ENCODE results near the gene EML1. TPM values are rescaled to one million over a fixed set of nuclear protein-coding genes. Genes with fewer than 3 reads are reported as not detected.

The EML1 gene
- total RNA-seq, 2 experiments from 2014 or later = not detected

GRCh38 chr14:99744873-99745224, 48.4 kb upstream of the EML1 start:
- no peak overlapping the region for H3K4me2 ChIP-seq (ENCODE audit: low read length)
- no TSS peak for BruUV-seq (replicated peaks)
- no peak for TF ChIP-seq EZH2phosphoT487 (IDR thresholded peaks at IDR 0.05; ENCODE audit: borderline replicate concordance, low read depth, low read length)
- TF ChIP-seq, protein P1, sequence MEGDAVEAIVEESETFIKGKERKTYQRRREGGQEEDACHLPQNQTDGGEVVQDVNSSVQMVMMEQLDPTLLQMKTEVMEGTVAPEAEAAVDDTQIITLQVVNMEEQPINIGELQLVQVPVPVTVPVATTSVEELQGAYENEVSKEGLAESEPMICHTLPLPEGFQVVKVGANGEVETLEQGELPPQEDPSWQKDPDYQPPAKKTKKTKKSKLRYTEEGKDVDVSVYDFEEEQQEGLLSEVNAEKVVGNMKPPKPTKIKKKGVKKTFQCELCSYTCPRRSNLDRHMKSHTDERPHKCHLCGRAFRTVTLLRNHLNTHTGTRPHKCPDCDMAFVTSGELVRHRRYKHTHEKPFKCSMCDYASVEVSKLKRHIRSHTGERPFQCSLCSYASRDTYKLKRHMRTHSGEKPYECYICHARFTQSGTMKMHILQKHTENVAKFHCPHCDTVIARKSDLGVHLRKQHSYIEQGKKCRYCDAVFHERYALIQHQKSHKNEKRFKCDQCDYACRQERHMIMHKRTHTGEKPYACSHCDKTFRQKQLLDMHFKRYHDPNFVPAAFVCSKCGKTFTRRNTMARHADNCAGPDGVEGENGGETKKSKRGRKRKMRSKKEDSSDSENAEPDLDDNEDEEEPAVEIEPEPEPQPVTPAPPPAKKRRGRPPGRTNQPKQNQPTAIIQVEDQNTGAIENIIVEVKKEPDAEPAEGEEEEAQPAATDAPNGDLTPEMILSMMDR (conservative IDR thresholded peaks at IDR 0.05; ENCODE audit: low read length) = no peak
- H3K79me2 ChIP-seq (ENCODE audit: insufficient read depth, low read depth, low read length) = no peaks in the 10 kb centered on the region
- H3K9me2 ChIP-seq (ENCODE audit: insufficient read depth, low read length) = no peaks in the 10 kb centered on the region
- H3K9me3 ChIP-seq (ENCODE audit: low read length) = no peaks in the 10 kb centered on the region
- no peak overlapping the region for H2AFZ ChIP-seq (ENCODE audit: low read length)
- H3K36me3 ChIP-seq (ENCODE audit: insufficient read depth, low read length) = no peaks in the 10 kb centered on the region
- DNase-seq (ENCODE audit: low spot score) = no peak
- intact Hi-C loops (cut with micrococcal nuclease; ENCODE audit: unreplicated experiment) = no loop called here
- no peaks in the 10 kb centered on the region for H4K20me1 ChIP-seq (ENCODE audit: insufficient read depth, low read length)
- no peak overlapping the region for H3K27ac ChIP-seq (ENCODE audit: low read depth, low read length, poor library complexity, severe bottlenecking)
- H3K4me1 ChIP-seq (ENCODE audit: insufficient read depth, low read length, poor library complexity, severe bottlenecking) = no peaks in the 10 kb centered on the region
- POLR2A ChIA-PET = no interaction called here
- CTCF ChIA-PET (ENCODE audit: unreplicated experiment) = no interaction called here
- H3K4me3 ChIP-seq (ENCODE audit: low read depth, low read length, poor library complexity, severe bottlenecking) = no peak overlapping the region

DNA sequence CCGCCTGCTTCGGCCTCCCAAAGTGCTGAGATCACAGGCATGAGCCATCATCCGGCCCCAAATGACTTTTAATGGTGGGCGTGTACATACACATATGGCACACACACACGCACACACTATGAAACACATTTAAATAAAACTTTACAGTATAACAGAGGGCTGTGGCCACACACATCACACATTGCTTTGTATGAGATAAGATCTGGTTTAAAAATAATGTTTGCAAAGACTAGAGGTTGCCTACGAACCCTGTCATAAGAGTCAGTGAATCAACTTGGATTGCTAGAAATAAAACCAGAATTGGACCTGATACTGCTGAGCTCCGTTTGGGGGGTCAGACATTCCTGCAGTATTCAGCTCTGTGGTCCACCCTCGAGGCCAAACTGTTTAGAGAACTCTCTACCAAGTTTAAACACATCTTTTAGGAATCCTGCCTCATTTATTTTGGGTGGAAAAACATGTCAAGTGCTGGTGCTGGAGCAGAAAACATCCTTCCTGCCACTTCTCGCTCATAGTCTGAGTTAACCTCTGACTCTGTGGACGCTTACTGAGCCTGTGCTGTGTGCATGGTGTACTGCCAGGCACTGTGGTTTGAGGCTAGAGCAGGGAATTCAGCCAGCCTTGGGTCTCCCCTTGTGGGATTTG, 47.8 kb upstream of the EML1 start:
- no peak for DNase-seq (ENCODE audit: low spot score)
- Histone ChIP-seq H3K36me3 (ENCODE audit: insufficient read depth, low read length) (no peaks in the 10 kb centered on the region), H3K4me1 (ENCODE audit: insufficient read depth, low read length, poor library complexity, severe bottlenecking) (no peaks in the 10 kb centered on the region), H3K27ac (ENCODE audit: low read depth, low read length, poor library complexity, severe bottlenecking) (no peak overlapping the region), H3K9me2 (ENCODE audit: insufficient read depth, low read length) (no peaks in the 10 kb centered on the region), H3K79me2 (ENCODE audit: insufficient read depth, low read depth, low read length) (no peaks in the 10 kb centered on the region), H3K9me3 (ENCODE audit: low read length) (no peaks in the 10 kb centered on the region), H2AFZ (ENCODE audit: low read length) (no peak overlapping the region), H3K4me3 (ENCODE audit: low read depth, low read length, poor library complexity, severe bottlenecking) (no peak overlapping the region), H4K20me1 (ENCODE audit: insufficient read depth, low read length) (no peaks in the 10 kb centered on the region), H3K4me2 (ENCODE audit: low read length) (no peak overlapping the region)
- no peak for TF ChIP-seq EZH2phosphoT487 (IDR thresholded peaks at IDR 0.05; ENCODE audit: borderline replicate concordance, low read depth, low read length)
- TF ChIP-seq, protein P1 (conservative IDR thresholded peaks at IDR 0.05; ENCODE audit: low read length) = no peak
- BruUV-seq (replicated peaks) = no TSS peak
- ChIA-PET POLR2A (no interaction called here), CTCF (ENCODE audit: unreplicated experiment) (no interaction called here)
- intact Hi-C loops (cut with micrococcal nuclease; ENCODE audit: unreplicated experiment) = no loop called here

GRCh38 chr14:99747167-99747566, 46.0 kb upstream of the EML1 start:
- TF ChIP-seq, protein P1 (conservative IDR thresholded peaks at IDR 0.05; ENCODE audit: low read length) = no peak
- TF ChIP-seq EZH2phosphoT487 (IDR thresholded peaks at IDR 0.05; ENCODE audit: borderline replicate concordance, low read depth, low read length) = no peak
- Histone ChIP-seq H3K79me2 (ENCODE audit: insufficient read depth, low read depth, low read length) (no peaks in the 10 kb centered on the region), H2AFZ (ENCODE audit: low read length) (no peak overlapping the region), H3K9me3 (ENCODE audit: low read length) (no peaks in the 10 kb centered on the region), H3K4me1 (ENCODE audit: insufficient read depth, low read length, poor library complexity, severe bottlenecking) (no peaks in the 10 kb centered on the region), H3K36me3 (ENCODE audit: insufficient read depth, low read length) (no peaks in the 10 kb centered on the region), H3K9me2 (ENCODE audit: insufficient read depth, low read length) (no peaks in the 10 kb centered on the region), H4K20me1 (ENCODE audit: insufficient read depth, low read length) (no peaks in the 10 kb centered on the region), H3K4me3 (ENCODE audit: low read depth, low read length, poor library complexity, severe bottlenecking) (no peak overlapping the region), H3K4me2 (ENCODE audit: low read length) (no peak overlapping the region), H3K27ac (ENCODE audit: low read depth, low read length, poor library complexity, severe bottlenecking) (no peak overlapping the region)
- ChIA-PET POLR2A (interaction anchor here (0.6 to 0.7 kb wide), 3 partner anchors 16 to 143 kb away, joined by 3 to 4 read pairs (median 4); no protein-coding TSS in a partner anchor), CTCF (ENCODE audit: unreplicated experiment) (no interaction called here)
- intact Hi-C loops (cut with micrococcal nuclease; ENCODE audit: unreplicated experiment) = no loop called here
- no peak for DNase-seq (ENCODE audit: low spot score)
- BruUV-seq (replicated peaks) = no TSS peak
